GM18873 (cell line): ENCODE results near the gene LRRC31.

Experiments used
- ATAC-seq: cut with Tn5 transposase; IDR thresholded peaks from one replicate; pipeline ENCODE4 v1.9.1; 2021; ENCODE audit warnings: mild to moderate bottlenecking, moderate library complexity, moderate number of reproducible peaks; ENCODE audit not compliant: unreplicated experiment, low FRiP score

Gene LRRC31

DNA sequence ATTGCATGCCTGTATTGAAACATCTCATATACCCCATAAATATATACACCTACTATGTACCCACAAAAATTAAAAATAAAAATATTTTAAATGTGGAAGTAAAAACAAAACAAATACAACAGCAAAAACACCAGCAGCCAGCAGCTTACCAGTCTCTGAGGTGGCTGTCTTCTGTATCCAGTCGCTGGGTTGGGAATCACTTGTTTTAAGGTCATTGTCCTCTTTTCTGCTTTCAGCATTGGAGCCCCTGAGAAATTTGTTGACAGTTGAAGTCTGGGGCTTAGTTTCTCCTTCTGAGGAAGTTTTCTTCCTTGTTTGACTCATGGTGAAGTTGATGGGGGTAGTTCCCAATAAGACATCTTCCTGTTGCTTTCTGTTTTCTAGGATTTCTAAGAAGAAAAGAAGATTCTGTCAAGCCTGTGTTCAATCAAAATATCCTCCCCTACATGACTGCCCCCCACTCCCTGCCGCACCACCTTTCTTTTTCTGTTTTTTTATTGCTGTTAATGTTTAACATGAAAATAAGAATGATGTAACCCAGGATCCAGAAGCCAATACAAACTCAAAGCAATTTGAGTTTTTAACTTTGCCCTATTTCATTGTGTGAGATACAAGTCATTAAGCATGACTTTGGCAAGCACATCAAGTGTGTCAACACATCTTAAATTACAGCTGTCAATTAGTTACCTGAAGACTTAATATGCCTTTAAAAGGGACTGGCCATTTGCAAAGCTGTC is at the start of gene LRRC31:
LRRC31 (minus strand) TSS at position 452 of the 737 bp plus-strand sequence; CDS start at position 324, 128 bp downstream.
- ATAC-seq: no peak

DNA sequence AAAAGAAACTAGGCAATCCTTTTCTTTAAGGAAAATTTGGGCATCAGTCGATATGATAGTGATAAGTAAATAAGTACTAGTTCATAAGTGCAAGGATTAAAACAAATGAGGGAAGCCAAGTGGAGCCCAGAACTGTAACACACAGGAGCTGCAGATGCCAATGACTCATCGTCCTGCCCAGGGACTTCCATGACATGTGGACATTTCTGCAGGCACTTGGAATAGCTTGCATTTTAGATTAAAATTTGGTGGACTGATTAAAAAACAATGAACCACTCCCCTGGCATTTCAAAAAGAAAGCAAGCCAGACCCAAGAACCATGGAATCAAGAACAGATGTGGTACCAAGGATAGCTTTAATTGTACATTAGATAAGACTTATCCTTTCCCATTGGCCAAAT is 44.6 kb upstream of the LRRC31 start:
- no peak for ATAC-seq

DNA sequence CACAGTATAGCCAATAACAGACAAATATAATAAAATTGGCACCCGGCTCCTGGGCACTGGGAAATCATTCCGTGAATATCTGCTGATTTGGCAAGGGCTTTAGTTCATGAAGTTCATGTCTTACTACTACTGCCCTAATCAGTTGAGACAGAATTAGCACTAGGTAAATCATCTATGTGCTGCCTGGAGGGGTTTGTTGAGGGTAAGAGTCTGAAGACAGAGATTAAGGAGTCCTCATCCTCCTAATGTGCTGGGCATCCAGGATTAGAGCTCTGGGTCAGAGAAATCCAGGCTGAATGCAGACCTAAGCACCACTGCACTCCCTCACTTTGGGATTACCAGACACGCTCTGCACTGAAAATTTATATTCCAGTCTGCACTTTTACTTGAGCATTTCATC is 43.6 kb upstream of the LRRC31 start:
- no peak for ATAC-seq

DNA sequence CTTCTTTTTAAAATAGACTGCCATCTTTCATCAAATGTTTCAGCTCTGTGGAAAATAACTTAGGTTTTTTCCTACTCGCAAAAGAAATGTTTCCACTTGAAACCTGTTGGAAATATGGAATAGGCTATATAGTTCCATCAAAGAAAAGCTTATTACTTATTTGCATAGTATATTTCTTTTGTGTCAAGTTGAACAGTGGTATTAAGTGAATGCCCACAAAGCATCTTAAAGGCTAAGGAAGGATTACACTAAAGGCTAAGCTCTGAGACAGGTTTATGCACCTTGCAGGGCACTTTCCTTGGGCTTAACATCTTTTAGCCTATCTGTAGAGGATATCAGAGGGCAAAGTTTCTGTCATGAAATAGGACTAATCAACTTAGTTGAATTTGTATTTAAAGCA is 41.5 kb upstream of the LRRC31 start, which contains the start of gene SAMD7:
SAMD7 (plus strand) TSS at position 301 of the 400 bp plus-strand sequence. CDS start 7,927 bp downstream, outside the sequence.
- no peak for ATAC-seq

DNA sequence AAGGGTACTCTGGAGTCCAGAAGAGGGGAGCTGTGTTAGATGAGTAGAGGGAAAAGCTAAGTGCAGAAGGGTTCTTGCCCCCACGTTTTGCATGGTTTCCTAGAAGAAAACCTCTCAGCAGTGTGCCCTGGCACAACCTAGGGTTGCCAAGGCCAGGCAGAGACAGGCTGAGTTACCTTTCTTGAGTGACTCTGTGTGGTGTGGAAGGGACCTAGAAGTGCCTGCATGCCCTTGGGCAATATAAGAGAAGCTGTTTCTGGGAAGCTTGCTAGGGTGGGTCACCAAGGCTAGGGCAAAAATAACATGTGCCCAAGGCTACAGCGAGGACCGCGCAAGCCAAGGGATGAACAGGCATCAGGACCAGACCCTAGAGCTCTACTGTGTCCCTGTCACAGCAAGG is 38.2 kb upstream of the LRRC31 start:
- no peak for ATAC-seq

DNA sequence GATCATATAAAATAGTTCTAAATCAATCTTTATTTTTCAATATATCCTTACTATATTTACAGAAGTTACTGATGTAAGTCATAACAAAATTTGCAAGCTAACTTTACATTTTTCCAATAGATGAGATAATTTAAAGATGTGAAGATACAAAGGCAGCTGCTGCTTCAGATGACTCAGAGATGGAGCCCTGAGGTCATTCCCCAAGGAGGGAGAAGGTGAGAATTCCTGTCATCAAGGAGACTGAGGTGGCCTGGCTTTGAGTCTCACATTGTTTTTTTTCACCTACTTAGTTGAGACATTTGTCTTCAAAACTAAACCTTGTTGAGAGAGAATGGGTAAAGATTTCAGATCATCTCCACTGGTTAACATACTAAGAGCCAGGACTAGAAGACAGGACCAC is 37.7 kb upstream of the LRRC31 start:
- ATAC-seq: no peak

DNA sequence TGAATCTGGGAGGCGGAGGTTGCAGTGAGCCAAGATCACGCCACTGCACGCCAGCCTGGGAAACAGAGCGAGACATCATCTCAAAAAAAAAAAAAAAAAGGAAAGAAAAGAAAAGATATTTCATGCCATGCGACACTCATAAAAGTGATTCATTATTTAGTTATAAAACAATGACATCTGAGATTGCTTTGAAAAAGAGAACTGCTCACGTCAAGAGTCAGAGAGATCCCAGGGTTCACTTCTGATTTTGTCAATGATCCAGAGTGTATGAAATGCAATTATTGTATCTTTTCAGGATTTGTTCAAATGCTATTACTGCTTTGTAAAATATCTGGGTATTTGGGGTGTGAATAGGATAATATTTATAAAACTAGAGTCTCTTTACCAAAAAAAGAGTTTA is 35.7 kb upstream of the LRRC31 start:
- no peak for ATAC-seq

DNA sequence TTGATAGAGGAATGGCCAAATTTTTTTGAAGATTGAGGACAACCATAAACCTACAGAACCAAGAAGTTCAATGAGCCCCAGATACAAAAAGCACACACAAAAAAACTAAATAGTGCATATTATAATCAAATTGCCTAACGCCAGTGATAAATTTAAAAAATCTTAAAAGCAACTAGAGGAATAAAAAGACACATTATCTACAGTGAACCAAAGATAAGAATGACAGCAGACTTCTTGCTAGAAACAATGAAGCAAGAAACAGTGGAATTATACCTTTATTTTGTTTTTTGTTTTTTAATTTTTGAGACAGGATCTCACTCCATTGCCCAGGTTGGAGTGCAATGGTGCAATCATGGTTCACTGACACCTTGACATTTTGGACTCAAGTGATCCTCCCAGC is 31.7 kb upstream of the LRRC31 start:
- no peak for ATAC-seq

DNA sequence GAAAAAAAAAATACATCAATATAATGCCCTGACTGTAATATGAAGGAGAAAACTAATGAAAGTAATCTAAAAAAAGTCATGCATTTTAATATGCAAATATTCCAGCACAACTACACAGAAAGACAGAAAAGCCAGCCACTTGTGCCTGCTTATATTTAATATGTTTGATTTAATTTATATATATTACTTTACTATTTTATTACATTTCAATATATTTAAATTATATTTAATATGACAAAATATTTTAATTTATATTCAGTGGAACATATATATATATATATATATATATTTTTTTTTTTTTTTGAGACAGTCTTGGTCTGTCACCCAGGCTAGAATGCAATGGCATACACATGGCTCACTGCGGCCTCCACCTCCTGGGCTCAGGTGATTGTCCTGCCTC is 27.5 kb upstream of the LRRC31 start:
- ATAC-seq: no peak

DNA sequence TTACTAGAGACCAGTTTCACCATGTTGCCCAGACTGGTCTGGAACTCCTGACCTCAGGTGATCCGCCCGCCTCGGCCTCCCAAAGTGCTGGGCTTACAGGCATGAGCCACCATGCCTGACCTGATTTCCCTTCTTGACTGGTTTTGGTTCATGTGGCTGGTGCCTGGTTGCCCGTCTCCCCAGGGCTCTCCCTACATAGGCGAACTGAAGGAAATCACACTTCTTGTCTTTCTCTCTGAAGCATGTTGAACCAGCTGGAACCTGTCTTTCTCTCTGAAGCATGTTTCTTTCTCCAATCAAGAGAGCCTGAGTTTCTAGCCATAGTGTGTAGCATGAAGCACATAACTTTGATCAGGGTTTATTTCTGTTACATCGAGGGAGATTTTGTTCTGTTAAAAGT is 25.3 kb upstream of the LRRC31 start:
- ATAC-seq: no peak

DNA sequence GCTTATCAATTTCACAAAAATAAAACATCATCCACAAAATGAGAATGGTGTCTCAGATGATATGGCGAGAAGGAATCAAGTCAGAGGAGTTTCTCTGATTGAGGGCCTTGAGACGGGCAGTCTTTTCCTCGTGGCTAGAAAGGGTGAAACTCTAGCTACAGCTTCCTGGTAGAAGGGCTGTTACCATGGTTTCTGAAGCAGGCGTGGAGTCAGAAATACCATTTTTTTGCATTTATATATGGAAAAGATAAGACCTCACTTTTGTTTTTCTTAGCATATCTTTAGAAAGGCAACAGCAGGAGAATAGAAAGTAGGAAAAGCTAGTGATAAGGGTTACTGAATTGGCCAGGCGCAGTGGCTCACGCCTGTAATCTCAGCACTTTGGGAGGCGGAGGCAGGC is 24.4 kb upstream of the LRRC31 start:
- no peak for ATAC-seq

DNA sequence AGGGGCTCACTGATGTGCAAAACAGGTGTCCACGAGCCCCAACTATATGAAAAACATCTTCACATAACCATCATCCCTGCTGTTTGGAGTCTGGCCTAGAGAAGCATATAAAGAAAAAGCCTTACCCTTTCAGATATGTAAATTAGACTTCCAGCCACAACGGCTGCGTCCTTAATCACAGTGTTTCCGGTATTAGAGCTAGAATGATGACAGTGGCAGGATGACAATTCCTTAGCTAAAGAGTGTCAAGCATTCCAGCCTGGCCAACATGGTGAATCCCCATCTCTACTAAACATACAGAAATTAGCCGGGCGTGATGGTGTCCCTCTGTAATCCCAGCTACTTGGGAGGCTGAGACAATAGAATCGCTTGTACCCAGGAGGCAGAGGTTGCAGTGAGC is 22.2 kb upstream of the LRRC31 start:
- no peak for ATAC-seq

DNA sequence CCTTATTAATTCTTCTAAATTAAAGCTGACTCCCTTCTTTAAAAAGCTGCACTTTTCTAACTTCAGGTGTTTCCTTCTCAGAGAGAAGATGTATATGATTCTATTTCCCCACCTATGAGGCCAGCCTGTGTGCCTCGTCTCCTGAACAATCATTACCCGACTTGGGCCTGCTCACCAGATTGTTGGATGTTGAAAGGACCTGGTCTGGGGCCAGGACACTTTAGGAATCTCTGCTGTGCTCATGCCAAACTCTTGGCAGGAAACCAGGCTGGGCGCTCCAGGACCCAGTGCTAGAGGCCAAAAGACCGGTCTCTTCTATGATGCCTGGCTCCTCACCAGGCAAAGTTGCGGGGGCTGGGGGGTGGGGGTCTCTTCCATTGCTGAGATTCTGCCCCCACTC is 16.9 kb upstream of the LRRC31 start:
- no peak for ATAC-seq

DNA sequence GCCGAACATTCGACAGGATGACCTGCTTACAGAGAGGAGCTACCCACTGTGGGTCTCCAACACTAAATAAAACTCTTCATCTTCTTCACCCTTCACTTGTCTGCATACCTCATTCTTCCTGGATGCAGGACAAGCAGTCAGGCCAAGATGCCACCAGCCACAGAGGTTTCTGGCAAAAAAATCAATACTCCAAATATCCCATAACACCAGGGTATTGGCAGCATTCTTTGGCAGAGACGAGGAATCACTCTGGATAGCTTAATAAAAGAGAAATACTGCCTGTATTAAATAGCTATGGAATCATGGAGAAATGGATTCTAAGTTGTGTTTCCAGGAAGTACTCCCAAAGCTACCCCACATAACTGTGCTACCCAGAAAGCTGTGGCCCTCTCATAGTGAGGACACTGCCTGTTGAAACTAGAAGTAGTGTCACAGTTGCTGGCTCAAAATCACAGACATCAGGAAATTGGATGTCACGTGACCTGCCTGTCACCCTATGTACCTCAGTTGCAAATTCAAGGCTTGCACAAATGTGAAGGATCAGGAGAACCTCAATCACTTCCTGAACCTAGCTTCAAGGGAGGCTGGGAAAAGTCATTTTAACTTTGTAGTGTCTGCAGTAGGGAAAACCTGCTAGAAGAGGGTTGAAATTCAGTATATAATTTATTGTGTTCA is 11.0 kb upstream of the LRRC31 start:
- no peak for ATAC-seq

DNA sequence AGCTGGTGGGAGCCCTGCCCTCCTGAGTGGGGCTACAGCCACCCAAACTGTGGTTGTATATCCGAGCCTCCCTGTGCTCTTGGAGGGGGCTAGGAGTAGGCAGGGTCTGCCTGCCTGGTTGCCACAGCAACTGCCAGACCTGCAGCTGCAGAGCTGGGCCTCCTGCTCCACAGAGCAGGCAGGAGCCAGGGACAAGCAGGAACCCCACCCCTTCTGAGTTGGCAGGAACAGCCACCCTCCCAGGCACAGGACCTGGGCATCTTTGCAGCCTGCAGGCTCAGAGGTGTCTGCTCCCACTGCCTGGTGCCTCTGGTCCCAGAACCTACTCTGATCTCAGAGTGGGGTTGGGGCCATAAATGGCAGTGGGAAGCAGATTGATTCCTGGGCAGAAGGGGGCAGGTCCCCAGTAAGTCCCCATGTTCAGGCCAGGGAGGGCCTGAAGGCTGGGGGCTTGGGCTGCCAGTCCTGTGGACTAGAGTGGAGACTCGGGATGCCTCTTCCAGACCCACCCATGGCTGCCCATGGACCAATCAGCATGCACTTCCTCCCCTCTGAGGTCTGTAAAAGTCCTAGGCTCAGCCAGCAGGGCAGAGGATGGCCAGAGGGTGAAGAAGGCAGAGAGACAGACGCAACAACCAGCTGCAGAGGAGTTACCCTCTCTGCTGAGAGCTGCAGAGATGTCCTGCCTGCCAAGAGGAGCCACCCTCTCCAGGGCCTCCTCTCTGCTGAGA is 10.3 kb upstream of the LRRC31 start:
- ATAC-seq: no peak

DNA sequence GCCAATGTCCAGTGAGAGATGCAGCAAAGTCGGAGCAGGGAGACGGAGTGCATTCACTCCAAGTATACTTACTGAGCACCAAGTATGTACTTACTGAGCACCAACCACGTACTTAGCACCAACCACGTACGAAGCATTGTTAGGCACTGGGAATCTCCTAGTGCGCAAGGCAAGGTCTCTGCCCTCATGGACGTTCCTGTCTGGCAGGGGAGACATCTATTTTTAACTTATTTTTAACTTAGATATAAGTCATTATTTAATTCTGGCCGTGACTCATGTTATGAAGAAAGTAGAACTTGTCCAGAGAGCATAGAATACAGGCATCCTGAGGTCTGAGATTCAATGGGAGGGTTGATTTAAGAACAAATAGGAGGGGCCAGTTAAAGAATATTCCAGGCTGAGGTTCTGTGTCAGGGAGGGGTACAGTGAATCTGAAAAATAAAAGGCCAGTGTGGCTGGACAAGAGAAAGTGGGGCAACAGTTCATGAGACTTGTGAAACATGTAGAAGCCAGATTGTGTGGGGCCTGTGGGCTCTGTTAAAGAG is 9.3 kb upstream of the LRRC31 start:
- ATAC-seq: no peak

DNA sequence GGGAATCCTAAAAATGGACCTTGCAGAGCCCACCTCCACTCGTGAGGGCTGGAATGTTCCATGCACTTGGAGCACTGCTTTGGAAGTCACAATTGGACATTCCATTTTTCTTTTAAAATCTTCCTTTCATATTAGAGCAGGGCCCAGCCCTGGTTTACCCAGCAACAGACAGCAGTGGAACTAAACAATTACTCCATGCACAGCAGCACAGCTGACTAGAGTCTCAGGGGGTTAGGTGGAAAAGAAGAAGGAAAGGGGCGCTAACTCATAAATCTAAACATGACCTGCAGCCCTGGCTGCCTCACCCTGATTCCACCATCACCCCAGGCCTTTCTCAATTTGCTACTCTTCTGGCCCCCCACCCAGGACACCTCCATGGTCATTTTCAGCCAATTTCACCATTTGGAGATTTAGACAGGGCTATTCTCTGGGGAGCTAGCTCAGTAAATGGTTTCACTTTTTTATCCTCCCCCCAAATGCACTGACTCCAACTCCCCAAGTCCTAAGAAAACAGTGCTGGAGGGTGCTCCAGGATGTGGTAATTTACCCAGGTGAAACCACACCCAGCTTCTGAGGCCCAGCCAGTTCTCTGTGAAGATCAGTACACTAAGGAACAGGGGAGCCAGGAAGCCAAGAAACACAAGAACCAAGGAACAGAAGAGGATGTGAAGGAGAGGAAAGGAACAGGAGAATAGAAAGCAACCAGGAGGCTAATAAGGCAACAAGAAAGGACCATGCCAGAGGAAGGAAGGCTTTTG is 1.6 kb upstream of the LRRC31 start:
- no peak for ATAC-seq

DNA sequence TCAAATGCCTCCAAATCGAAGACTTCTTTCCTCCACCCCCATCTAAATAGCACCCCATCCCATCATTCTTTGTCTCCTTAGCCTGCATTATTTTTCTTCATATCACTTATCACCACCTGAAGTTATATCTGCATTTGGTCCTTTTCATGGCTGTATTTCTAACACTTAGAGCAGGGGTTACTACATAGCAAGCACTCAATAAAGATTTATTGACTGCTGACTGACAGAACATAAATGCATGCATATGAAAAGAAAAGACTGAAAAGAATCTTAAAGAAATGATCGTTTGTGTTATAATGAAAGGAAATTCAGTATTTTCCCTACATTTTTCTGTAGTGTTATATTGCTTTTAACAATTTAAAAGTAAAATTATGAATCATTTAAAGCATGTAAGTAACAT is 1.4 kb downstream of the LRRC31 start:
- no peak for ATAC-seq

DNA sequence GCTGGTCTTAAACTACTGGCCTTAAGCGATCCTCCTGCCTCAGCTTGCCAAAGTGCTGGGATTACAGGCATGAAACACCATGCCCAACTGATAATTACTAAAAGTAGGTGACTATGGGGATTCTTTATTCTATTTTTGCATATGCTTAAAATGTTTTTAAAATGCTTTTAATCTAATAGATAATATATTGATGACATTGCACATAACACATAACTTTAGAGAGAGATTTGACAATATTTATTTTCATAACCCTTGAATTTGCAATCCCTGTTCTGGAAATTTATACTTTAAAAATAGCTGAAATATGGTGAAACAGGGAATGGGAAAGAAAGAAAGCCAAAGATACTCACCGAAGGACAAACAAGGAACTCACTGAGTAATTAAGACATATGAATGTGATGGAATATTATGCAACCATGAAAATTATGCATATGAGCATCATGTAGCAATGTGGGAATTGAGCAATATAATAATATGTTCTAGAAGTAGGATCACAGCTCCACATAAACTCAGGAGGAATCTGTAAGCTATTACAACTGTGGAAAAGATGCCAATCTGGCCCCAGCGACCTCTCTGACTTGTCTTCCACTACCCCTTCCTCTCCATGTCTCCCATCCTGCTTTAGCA is 2.0 kb downstream of the LRRC31 start:
- no peak for ATAC-seq

DNA sequence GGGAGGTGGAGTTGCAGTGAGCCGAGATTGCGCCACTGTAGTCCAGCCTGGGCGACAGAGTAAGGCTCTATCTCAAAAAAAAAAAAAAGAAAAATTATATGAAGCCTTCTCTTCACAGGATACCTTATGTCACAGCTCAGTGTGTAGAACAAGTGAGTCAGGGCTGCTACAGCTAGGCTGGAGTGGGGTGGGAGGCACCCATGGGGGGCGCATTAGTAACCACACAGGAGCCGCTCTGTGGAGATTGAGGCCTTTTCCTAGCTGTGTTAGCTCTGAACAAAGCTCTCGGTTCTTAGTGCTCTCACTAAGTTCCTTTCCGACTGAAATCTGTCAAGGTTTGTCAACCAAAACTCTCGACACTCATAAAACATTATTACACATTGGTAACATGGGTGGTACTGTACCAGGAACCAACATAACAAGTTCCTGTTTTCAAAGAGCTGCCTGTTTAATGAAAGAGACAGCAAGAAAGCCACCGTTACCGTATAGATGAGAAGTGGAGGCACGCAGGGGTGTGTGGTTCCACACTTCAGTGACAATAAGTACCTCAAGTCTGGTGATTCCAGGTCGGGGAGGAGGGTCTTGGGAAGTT is 4.5 kb downstream of the LRRC31 start:
- no peak for ATAC-seq
